Measurements from ENCODE around the gene CENPK. TPM values are rescaled to one million over a fixed set of nuclear protein-coding genes. Genes with fewer than 3 reads are reported as not detected.

Gene CENPK
- total and polyA plus RNA-seq, 2 donors (not counting 1 experiment from before 2014, with no cell fraction given), result 2.6 to 18.4 TPM

DNA sequence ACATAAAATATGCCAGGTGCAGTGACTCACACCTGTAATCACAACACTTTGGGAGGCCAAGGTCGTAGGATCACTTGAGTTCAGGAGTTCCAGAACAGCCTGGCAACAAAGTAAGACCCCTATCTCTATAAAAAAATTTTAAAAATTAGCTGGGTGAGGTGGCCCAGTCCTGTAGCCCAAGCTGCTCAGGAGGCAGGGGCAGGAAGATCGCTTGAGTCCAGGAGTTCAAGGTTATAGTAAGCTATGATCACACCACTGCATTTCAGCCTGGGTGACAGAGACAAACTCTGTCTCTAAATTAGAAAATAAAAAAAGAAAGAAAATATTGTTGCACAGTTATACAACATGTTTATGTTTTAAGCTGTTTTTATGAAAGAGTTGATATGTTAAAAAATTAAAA lies 6.8 kb downstream of the CENPK start:
- intact Hi-C loops (cut with micrococcal nuclease), result no loop called here
- no peak overlapping the region for H3K4me2 ChIP-seq (replicated peaks; ENCODE audit: low read depth, low read length, poor library complexity, severe bottlenecking)
- H3K27ac ChIP-seq (ENCODE audit: low read length in 2 of 2), result no peak overlapping the region
- no peaks in the 10 kb centered on the region for H4K20me1 ChIP-seq (ENCODE audit: control insufficient read depth, insufficient read depth, low read length, poor library complexity, severe bottlenecking)
- no peaks in the 10 kb centered on the region for H3K4me1 ChIP-seq (ENCODE audit: control insufficient read depth in 2 of 2, insufficient read depth in 2 of 2, low read length in 2 of 2)
- no peak for TF ChIP-seq EZH2 (IDR thresholded peaks at IDR 0.05; ENCODE audit: borderline replicate concordance, insufficient read depth, low read depth, low read length, poor library complexity, severe bottlenecking)
- TF ChIP-seq, protein P1, sequence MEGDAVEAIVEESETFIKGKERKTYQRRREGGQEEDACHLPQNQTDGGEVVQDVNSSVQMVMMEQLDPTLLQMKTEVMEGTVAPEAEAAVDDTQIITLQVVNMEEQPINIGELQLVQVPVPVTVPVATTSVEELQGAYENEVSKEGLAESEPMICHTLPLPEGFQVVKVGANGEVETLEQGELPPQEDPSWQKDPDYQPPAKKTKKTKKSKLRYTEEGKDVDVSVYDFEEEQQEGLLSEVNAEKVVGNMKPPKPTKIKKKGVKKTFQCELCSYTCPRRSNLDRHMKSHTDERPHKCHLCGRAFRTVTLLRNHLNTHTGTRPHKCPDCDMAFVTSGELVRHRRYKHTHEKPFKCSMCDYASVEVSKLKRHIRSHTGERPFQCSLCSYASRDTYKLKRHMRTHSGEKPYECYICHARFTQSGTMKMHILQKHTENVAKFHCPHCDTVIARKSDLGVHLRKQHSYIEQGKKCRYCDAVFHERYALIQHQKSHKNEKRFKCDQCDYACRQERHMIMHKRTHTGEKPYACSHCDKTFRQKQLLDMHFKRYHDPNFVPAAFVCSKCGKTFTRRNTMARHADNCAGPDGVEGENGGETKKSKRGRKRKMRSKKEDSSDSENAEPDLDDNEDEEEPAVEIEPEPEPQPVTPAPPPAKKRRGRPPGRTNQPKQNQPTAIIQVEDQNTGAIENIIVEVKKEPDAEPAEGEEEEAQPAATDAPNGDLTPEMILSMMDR (IDR thresholded peaks at IDR 0.05), result no peak
- no peaks in the 10 kb centered on the region for H3K27me3 Mint-ChIP-seq
- peaks cover 0 to 5% of the 10 kb centered on the region in 2 experiments for H3K36me3 ChIP-seq (replicated peaks in 1 of 2; ENCODE audit: control extremely low read depth in 1 of 2, control insufficient read depth in 1 of 2, extremely low read depth in 1 of 2, insufficient read depth in 2 of 2, low read length in 1 of 2)
- H3K79me2 ChIP-seq (ENCODE audit: control insufficient read depth, insufficient read depth, low read length), result peaks cover 10% of the 10 kb centered on the region
- CTCF ChIA-PET, result no interaction called here
- H3K4me1 Mint-ChIP-seq, result no peaks in the 10 kb centered on the region
- H3K27me3 ChIP-seq (replicated peaks in 1 of 4; ENCODE audit: control extremely low read depth in 1 of 4, control insufficient read depth in 3 of 4, insufficient read depth in 4 of 4, low read length in 3 of 4), result no peaks in the 10 kb centered on the region
- DNase-seq (no peak), ATAC-seq (ENCODE audit: low read depth) (no peak)
- H3K4me3 ChIP-seq (ENCODE audit: control extremely low read depth in 1 of 5, extremely low read depth in 1 of 5, insufficient read depth in 1 of 5, low read depth in 2 of 5, low read length in 4 of 5), result no peak overlapping the region
- whole genome bisulfite sequencing (ENCODE audit: insufficient coverage), result no CpG with 5 or more reads among the region's 2 CpGs
- no peak overlapping the region for H2AFZ ChIP-seq (ENCODE audit: insufficient read depth, low read depth, low read length, poor library complexity, severe bottlenecking)
- H3K27ac Mint-ChIP-seq, result no peak overlapping the region
- H3K9me3 Mint-ChIP-seq (ENCODE audit: insufficient read depth), result no peaks in the 10 kb centered on the region
- H3K9me3 ChIP-seq (ENCODE audit: control extremely low read depth in 1 of 3, control insufficient read depth in 2 of 3, insufficient read depth in 1 of 3, low read length in 2 of 3), result no peaks in the 10 kb centered on the region
- H3K9ac ChIP-seq (ENCODE audit: low read length), result no peak overlapping the region
- POLR2A ChIA-PET, result no interaction called here
- H3K4me3 Mint-ChIP-seq, result no peak overlapping the region

DNA sequence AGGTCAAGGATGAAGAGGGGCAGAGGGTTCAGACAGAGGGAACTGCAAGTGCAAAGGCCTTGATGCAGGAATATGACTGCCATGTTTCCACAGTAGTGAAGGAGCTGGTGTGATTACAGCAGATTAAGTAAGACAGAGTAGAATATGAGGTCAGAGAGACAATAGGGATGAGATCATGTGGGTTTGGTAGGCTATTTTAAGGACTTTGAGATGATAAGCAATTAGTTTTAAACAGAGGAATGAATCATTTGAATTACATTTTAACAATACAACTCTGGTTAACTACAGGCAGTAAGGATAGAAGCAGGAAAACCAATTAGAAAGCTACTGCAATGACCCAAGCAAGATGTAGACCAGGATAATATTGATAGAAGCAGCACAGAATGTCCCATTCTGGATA lies 7.7 kb downstream of the CENPK start:
- no peak overlapping the region for H2AFZ ChIP-seq (ENCODE audit: insufficient read depth, low read depth, low read length, poor library complexity, severe bottlenecking)
- no peak for ATAC-seq (ENCODE audit: low read depth)
- no peak overlapping the region for H3K4me2 ChIP-seq (replicated peaks; ENCODE audit: low read depth, low read length, poor library complexity, severe bottlenecking)
- Mint-ChIP-seq H3K9me3 (ENCODE audit: insufficient read depth) (no peaks in the 10 kb centered on the region), H3K27me3 (no peaks in the 10 kb centered on the region), H3K27ac (no peak overlapping the region), H3K4me1 (no peaks in the 10 kb centered on the region), H3K4me3 (no peak overlapping the region)
- H3K27me3 ChIP-seq (replicated peaks in 1 of 4; ENCODE audit: control extremely low read depth in 1 of 4, control insufficient read depth in 3 of 4, insufficient read depth in 4 of 4, low read length in 3 of 4), result no peaks in the 10 kb centered on the region
- H3K4me1 ChIP-seq (ENCODE audit: control insufficient read depth in 2 of 2, insufficient read depth in 2 of 2, low read length in 2 of 2), result no peaks in the 10 kb centered on the region
- ChIA-PET POLR2A (no interaction called here), CTCF (no interaction called here)
- no peak for DNase-seq
- no peak overlapping the region for H3K9ac ChIP-seq (ENCODE audit: low read length)
- peaks cover 10% of the 10 kb centered on the region for H3K79me2 ChIP-seq (ENCODE audit: control insufficient read depth, insufficient read depth, low read length)
- no peaks in the 10 kb centered on the region for H3K9me3 ChIP-seq (ENCODE audit: control extremely low read depth in 1 of 3, control insufficient read depth in 2 of 3, insufficient read depth in 1 of 3, low read length in 2 of 3)
- no peak for TF ChIP-seq EZH2 (IDR thresholded peaks at IDR 0.05; ENCODE audit: borderline replicate concordance, insufficient read depth, low read depth, low read length, poor library complexity, severe bottlenecking)
- TF ChIP-seq, protein P1 (IDR thresholded peaks at IDR 0.05), result no peak
- intact Hi-C loops (cut with micrococcal nuclease), result no loop called here
- no peak overlapping the region for H3K4me3 ChIP-seq (ENCODE audit: control extremely low read depth in 1 of 5, extremely low read depth in 1 of 5, insufficient read depth in 1 of 5, low read depth in 2 of 5, low read length in 4 of 5)
- H3K27ac ChIP-seq (ENCODE audit: low read length in 2 of 2), result no peak overlapping the region
- H4K20me1 ChIP-seq (ENCODE audit: control insufficient read depth, insufficient read depth, low read length, poor library complexity, severe bottlenecking), result no peaks in the 10 kb centered on the region
- H3K36me3 ChIP-seq (replicated peaks in 1 of 2; ENCODE audit: control extremely low read depth in 1 of 2, control insufficient read depth in 1 of 2, extremely low read depth in 1 of 2, insufficient read depth in 2 of 2, low read length in 1 of 2), result peaks cover 0 to 5% of the 10 kb centered on the region in 2 experiments
